Measurements from ENCODE around the gene ARHGEF39.

Gene ARHGEF39

GRCh38 chr9:35664531-35665470 lies at the start of gene ARHGEF39:
Gene ARHGEF39 (minus strand): TSS chr9:35665195. CDS start chr9:35665169, 26 bp downstream.
- in situ Hi-C loops (cut with MboI; ENCODE audit: low sequenced_read_pairs), result no loop called here
- Histone ChIP-seq H3K27me3 (ENCODE audit: low read depth) (no peaks in the 10 kb centered on the region), H3K36me3 (replicated peaks) (peaks cover 39% of the 10 kb centered on the region), H3K4me3 (peak within 1 kb of the TSS; percentile 74), H3K4me1 (peaks cover 15% of the 10 kb centered on the region), H3K9me3 (no peaks in the 10 kb centered on the region)
- DNase-seq (ENCODE audit: low spot score in 2 of 2), result peak; percentile 83 to 89

- H3K36me3 ChIP-seq (replicated peaks), result peaks cover 92% of the 10 kb centered on the region
- no peak for DNase-seq (ENCODE audit: low spot score in 2 of 2)
- in situ Hi-C loops (cut with MboI; ENCODE audit: low sequenced_read_pairs), result no loop called here
- H3K27me3 ChIP-seq (ENCODE audit: low read depth), result no peaks in the 10 kb centered on the region
- no peaks in the 10 kb centered on the region for H3K9me3 ChIP-seq
- H3K4me3 ChIP-seq, result no peak overlapping the region
- H3K4me1 ChIP-seq, result no peaks in the 10 kb centered on the region
Measured at GRCh38 chr9:35714123-35714522, 49.1 kb upstream of the ARHGEF39 start.

- H3K4me1 ChIP-seq, result no peaks in the 10 kb centered on the region
- in situ Hi-C loops (cut with MboI; ENCODE audit: low sequenced_read_pairs), result no loop called here
- H3K4me3 ChIP-seq, result no peak overlapping the region
- H3K36me3 ChIP-seq (replicated peaks), result peaks cover 91% of the 10 kb centered on the region
- no peaks in the 10 kb centered on the region for H3K9me3 ChIP-seq
- DNase-seq (ENCODE audit: low spot score in 2 of 2), result no peak
- H3K27me3 ChIP-seq (ENCODE audit: low read depth), result no peaks in the 10 kb centered on the region
Measured at GRCh38 chr9:35713578-35713977, 48.6 kb upstream of the ARHGEF39 start.

- Histone ChIP-seq H3K4me3 (no peak overlapping the region), H3K36me3 (replicated peaks) (peaks cover 91% of the 10 kb centered on the region), H3K27me3 (ENCODE audit: low read depth) (no peaks in the 10 kb centered on the region), H3K9me3 (no peaks in the 10 kb centered on the region), H3K4me1 (no peaks in the 10 kb centered on the region)
- DNase-seq (ENCODE audit: low spot score in 2 of 2), result no peak
- in situ Hi-C loops (cut with MboI; ENCODE audit: low sequenced_read_pairs), result no loop called here
Measured at GRCh38 chr9:35712762-35713400, 47.9 kb upstream of the ARHGEF39 start.

- Histone ChIP-seq H3K4me3 (no peak overlapping the region), H3K4me1 (no peaks in the 10 kb centered on the region), H3K27me3 (ENCODE audit: low read depth) (no peaks in the 10 kb centered on the region), H3K9me3 (no peaks in the 10 kb centered on the region), H3K36me3 (replicated peaks) (peaks cover 91% of the 10 kb centered on the region)
- in situ Hi-C loops (cut with MboI; ENCODE audit: low sequenced_read_pairs), result no loop called here
- DNase-seq (ENCODE audit: low spot score in 2 of 2), result no peak
Measured at GRCh38 chr9:35711501-35712428, 46.8 kb upstream of the ARHGEF39 start.

GRCh38 chr9:35710818-35711500 lies 46.0 kb upstream of the ARHGEF39 start:
- DNase-seq (ENCODE audit: low spot score in 2 of 2), result no peak
- Histone ChIP-seq H3K9me3 (no peaks in the 10 kb centered on the region), H3K4me3 (no peak overlapping the region), H3K27me3 (ENCODE audit: low read depth) (no peaks in the 10 kb centered on the region), H3K4me1 (no peaks in the 10 kb centered on the region), H3K36me3 (replicated peaks) (peaks cover 92% of the 10 kb centered on the region)
- in situ Hi-C loops (cut with MboI; ENCODE audit: low sequenced_read_pairs), result no loop called here

GRCh38 chr9:35708146-35708545 lies 43.2 kb upstream of the ARHGEF39 start:
- Histone ChIP-seq H3K27me3 (ENCODE audit: low read depth) (no peaks in the 10 kb centered on the region), H3K9me3 (no peaks in the 10 kb centered on the region), H3K4me3 (no peak overlapping the region), H3K4me1 (no peaks in the 10 kb centered on the region), H3K36me3 (replicated peaks) (peaks cover 92% of the 10 kb centered on the region)
- DNase-seq (ENCODE audit: low spot score in 2 of 2), result no peak
- in situ Hi-C loops (cut with MboI; ENCODE audit: low sequenced_read_pairs), result no loop called here

- in situ Hi-C loops (cut with MboI; ENCODE audit: low sequenced_read_pairs), result no loop called here
- Histone ChIP-seq H3K36me3 (replicated peaks) (peaks cover 93% of the 10 kb centered on the region), H3K9me3 (no peaks in the 10 kb centered on the region)
Measured at GRCh38 chr9:35706951-35707350, 42.0 kb upstream of the ARHGEF39 start.

GRCh38 chr9:35705836-35706430 lies 40.9 kb upstream of the ARHGEF39 start:
- Histone ChIP-seq H3K9me3 (no peaks in the 10 kb centered on the region), H3K4me1 (no peaks in the 10 kb centered on the region), H3K4me3 (no peak overlapping the region), H3K27me3 (ENCODE audit: low read depth) (no peaks in the 10 kb centered on the region), H3K36me3 (replicated peaks) (peaks cover 93% of the 10 kb centered on the region)
- in situ Hi-C loops (cut with MboI; ENCODE audit: low sequenced_read_pairs), result no loop called here
- DNase-seq (ENCODE audit: low spot score in 2 of 2), result no peak

More at GRCh38 chr9:35706951-35707350, 42.0 kb upstream of the ARHGEF39 start:
- Histone ChIP-seq H3K4me1 (no peaks in the 10 kb centered on the region), H3K4me3 (no peak overlapping the region), H3K27me3 (ENCODE audit: low read depth) (no peaks in the 10 kb centered on the region)
- no peak for DNase-seq (ENCODE audit: low spot score in 2 of 2)

- DNase-seq (ENCODE audit: low spot score in 2 of 2), result no peak
- H3K4me3 ChIP-seq, result no peak overlapping the region
- H3K27me3 ChIP-seq (ENCODE audit: low read depth), result no peaks in the 10 kb centered on the region
- no peaks in the 10 kb centered on the region for H3K4me1 ChIP-seq
- in situ Hi-C loops (cut with MboI; ENCODE audit: low sequenced_read_pairs), result no loop called here
- H3K9me3 ChIP-seq, result no peaks in the 10 kb centered on the region
- peaks cover 93% of the 10 kb centered on the region for H3K36me3 ChIP-seq (replicated peaks)
Measured at GRCh38 chr9:35705372-35705771, 40.4 kb upstream of the ARHGEF39 start.

- Histone ChIP-seq H3K9me3 (no peaks in the 10 kb centered on the region), H3K4me1 (no peaks in the 10 kb centered on the region), H3K27me3 (ENCODE audit: low read depth) (no peaks in the 10 kb centered on the region), H3K36me3 (replicated peaks) (peaks cover 98% of the 10 kb centered on the region), H3K4me3 (no peak overlapping the region)
- in situ Hi-C loops (cut with MboI; ENCODE audit: low sequenced_read_pairs), result no loop called here
- no peak for DNase-seq (ENCODE audit: low spot score in 2 of 2)
Measured at GRCh38 chr9:35703906-35704672, 39.1 kb upstream of the ARHGEF39 start.

GRCh38 chr9:35702696-35703095 lies 37.7 kb upstream of the ARHGEF39 start:
- Histone ChIP-seq H3K9me3 (no peaks in the 10 kb centered on the region), H3K27me3 (ENCODE audit: low read depth) (no peaks in the 10 kb centered on the region), H3K36me3 (replicated peaks) (peaks cover 100% of the 10 kb centered on the region), H3K4me1 (no peaks in the 10 kb centered on the region), H3K4me3 (no peak overlapping the region)
- in situ Hi-C loops (cut with MboI; ENCODE audit: low sequenced_read_pairs), result no loop called here
- DNase-seq (ENCODE audit: low spot score in 2 of 2), result no peak
